ENCODE measurements around the gene PRDM16. TPM values are rescaled to one million over a fixed set of nuclear protein-coding genes. Genes with fewer than 3 reads are reported as not detected.
A peak's percentile ranks its signal among the peaks of the same experiment; 100 is the strongest.

PRDM16 gene
- total and polyA plus RNA-seq, 2 of the 13 experiments (the other 11 are each of a cell fraction or from before 2014, with no cell fraction given) = 0.15 to 0.81 TPM

DNA sequence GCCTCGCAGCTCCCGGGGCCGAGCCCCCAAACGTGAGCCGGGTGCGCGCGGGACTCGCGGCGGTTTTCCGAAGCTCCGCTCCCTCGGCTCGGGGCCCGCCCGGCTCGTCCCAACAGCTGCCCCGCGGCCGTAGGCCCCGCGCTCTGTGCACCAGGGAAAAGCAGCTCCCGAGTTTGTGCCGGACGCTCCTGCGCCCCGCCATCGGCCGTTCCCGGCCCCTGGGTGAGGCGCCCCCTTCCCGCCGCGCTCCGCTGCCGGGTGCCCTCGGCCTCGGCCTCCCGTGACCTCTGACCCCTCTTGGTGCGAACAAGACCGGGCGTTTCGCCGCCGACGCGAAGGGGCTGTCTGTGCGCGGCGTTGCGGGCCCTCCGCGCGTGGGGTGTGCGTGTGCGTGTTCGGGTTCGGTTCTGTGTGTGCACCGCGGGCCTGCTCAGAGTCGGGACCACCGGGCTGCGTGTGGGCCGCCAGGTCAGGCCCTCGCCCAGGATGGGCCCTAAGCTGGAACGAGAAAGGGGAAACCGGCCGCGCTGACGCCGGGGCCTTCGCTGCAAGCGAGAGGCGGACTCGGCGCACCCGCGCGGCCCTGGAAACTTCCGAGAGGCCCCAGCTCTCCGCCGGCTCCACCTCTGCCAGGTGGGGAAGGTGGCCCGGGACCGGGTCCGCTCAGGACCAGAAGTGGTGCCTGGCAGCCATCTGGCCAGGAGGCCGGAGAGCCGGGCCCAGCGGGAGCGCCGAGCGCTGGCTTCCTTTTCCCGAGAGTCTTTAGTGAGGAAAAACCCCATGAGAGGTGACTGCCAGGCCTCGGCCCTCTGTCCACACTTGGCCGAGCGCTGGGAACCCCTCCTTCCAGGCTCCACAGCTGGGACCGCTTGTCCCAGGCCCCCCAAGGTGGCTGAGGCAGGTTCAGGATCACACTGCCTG, 1.9 kb downstream of the PRDM16 start (continued):
- TF ChIP-seq, protein P1, sequence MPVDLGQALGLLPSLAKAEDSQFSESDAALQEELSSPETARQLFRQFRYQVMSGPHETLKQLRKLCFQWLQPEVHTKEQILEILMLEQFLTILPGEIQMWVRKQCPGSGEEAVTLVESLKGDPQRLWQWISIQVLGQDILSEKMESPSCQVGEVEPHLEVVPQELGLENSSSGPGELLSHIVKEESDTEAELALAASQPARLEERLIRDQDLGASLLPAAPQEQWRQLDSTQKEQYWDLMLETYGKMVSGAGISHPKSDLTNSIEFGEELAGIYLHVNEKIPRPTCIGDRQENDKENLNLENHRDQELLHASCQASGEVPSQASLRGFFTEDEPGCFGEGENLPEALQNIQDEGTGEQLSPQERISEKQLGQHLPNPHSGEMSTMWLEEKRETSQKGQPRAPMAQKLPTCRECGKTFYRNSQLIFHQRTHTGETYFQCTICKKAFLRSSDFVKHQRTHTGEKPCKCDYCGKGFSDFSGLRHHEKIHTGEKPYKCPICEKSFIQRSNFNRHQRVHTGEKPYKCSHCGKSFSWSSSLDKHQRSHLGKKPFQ (CRISPR knock-in tag; IDR thresholded peaks at IDR 0.05; ENCODE audit: insufficient replicate concordance) = no peak
- TF ChIP-seq MTA1 (CRISPR knock-in tag; IDR thresholded peaks at IDR 0.05; ENCODE audit: borderline replicate concordance) (no peak; the same call in 1 of the 2 replicates), ZNF83 (CRISPR knock-in tag; IDR thresholded peaks at IDR 0.05; ENCODE audit: borderline replicate concordance) (0 out of 2 replicates have a peak, but pooled peaks have one; percentile 23), TARDBP (CRISPR knock-in tag; IDR thresholded peaks at IDR 0.05) (no peak), ZFP82 (CRISPR knock-in tag; IDR thresholded peaks at IDR 0.05; ENCODE audit: borderline replicate concordance) (peak; percentile 57; the same call in 1 of the 2 replicates), MYC (CRISPR knock-in tag; IDR thresholded peaks at IDR 0.05; ENCODE audit: borderline replicate concordance) (peak; percentile 45; the same call in 1 of the 2 replicates), ZNF589 (CRISPR knock-in tag; conservative IDR thresholded peaks at IDR 0.05) (no peak), ELF1 (CRISPR knock-in tag; IDR thresholded peaks at IDR 0.05) (no peak), MAFK (conservative IDR thresholded peaks at IDR 0.05 in 1 of 2, IDR thresholded peaks at IDR 0.05 in 1 of 2; ENCODE audit: low read length in 2 of 2) (no peak), ZNF713 (CRISPR knock-in tag; IDR thresholded peaks at IDR 0.05) (peak; percentile 30; the same call in 1 of the 2 replicates), BRD4 (CRISPR knock-in tag; IDR thresholded peaks at IDR 0.05) (0 out of 2 replicates have a peak, but pooled peaks have one; percentile 68)
- TF ChIP-seq, protein P2, sequence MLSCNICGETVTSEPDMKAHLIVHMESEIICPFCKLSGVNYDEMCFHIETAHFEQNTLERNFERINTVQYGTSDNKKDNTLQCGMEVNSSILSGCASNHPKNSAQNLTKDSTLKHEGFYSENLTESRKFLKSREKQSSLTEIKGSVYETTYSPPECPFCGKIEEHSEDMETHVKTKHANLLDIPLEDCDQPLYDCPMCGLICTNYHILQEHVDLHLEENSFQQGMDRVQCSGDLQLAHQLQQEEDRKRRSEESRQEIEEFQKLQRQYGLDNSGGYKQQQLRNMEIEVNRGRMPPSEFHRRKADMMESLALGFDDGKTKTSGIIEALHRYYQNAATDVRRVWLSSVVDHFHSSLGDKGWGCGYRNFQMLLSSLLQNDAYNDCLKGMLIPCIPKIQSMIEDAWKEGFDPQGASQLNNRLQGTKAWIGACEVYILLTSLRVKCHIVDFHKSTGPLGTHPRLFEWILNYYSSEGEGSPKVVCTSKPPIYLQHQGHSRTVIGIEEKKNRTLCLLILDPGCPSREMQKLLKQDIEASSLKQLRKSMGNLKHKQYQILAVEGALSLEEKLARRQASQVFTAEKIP (CRISPR knock-in tag; IDR thresholded peaks at IDR 0.05; ENCODE audit: borderline replicate concordance) = no peak
- TF ChIP-seq, protein P3, sequence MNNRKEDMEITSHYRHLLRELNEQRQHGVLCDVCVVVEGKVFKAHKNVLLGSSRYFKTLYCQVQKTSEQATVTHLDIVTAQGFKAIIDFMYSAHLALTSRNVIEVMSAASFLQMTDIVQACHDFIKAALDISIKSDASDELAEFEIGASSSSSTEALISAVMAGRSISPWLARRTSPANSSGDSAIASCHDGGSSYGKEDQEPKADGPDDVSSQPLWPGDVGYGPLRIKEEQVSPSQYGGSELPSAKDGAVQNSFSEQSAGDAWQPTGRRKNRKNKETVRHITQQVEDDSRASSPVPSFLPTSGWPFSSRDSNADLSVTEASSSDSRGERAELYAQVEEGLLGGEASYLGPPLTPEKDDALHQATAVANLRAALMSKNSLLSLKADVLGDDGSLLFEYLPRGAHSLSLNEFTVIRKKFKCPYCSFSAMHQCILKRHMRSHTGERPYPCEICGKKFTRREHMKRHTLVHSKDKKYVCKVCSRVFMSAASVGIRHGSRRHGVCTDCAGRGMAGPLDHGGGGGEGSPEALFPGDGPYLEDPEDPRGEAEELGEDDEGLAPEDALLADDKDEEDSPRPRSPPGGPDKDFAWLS (CRISPR knock-in tag; IDR thresholded peaks at IDR 0.05; ENCODE audit: borderline replicate concordance) = no peak
- TF ChIP-seq, protein P4, sequence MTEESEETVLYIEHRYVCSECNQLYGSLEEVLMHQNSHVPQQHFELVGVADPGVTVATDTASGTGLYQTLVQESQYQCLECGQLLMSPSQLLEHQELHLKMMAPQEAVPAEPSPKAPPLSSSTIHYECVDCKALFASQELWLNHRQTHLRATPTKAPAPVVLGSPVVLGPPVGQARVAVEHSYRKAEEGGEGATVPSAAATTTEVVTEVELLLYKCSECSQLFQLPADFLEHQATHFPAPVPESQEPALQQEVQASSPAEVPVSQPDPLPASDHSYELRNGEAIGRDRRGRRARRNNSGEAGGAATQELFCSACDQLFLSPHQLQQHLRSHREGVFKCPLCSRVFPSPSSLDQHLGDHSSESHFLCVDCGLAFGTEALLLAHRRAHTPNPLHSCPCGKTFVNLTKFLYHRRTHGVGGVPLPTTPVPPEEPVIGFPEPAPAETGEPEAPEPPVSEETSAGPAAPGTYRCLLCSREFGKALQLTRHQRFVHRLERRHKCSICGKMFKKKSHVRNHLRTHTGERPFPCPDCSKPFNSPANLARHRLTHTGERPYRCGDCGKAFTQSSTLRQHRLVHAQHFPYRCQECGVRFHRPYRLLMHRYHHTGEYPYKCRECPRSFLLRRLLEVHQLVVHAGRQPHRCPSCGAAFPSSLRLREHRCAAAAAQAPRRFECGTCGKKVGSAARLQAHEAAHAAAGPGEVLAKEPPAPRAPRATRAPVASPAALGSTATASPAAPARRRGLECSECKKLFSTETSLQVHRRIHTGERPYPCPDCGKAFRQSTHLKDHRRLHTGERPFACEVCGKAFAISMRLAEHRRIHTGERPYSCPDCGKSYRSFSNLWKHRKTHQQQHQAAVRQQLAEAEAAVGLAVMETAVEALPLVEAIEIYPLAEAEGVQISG (CRISPR knock-in tag; IDR thresholded peaks at IDR 0.05) = peak; percentile 43; the same call in 1 of the 2 replicates
- TF ChIP-seq, protein P5, sequence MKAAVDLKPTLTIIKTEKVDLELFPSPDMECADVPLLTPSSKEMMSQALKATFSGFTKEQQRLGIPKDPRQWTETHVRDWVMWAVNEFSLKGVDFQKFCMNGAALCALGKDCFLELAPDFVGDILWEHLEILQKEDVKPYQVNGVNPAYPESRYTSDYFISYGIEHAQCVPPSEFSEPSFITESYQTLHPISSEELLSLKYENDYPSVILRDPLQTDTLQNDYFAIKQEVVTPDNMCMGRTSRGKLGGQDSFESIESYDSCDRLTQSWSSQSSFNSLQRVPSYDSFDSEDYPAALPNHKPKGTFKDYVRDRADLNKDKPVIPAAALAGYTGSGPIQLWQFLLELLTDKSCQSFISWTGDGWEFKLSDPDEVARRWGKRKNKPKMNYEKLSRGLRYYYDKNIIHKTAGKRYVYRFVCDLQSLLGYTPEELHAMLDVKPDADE (CRISPR knock-in tag; IDR thresholded peaks at IDR 0.05) = no peak
